ENCODE measurements around the gene NUTM2D.
"Not testable (repeated sequence)": the region's sequence is repeated elsewhere in the genome, so short reads cannot be mapped to it uniquely, and the experiment has no call there.

NUTM2D gene

DNA sequence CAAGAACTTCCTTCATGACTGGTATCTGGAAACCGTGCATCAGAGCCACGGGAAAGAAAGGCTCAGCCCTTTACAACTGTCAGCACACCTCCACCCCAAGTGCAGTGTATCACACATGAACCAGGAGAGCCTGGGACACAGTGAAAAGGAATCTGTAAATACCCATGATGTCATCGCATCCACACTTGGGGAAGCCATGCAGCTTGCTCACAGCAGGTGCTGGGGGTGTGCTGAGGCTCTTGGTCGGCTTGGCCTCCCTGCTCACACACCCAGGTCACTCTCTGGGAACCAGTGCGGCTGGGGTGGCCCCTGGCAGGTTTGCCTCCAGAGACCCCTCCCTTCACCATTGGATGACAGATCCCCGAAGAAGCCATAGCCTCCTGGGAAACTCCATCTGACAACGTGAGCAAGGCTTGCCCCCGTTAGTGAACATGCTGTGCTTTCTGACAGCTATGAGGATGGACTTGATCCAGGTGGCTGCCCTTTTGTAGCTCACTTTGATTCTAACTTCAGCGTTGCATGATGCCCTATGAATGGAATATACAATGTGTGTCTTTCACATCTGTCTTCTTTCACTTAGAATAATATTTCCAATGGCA, 12.1 kb downstream of the NUTM2D start:
- DNase-seq (ENCODE audit: low spot score) = not testable (repeated sequence)

DNA sequence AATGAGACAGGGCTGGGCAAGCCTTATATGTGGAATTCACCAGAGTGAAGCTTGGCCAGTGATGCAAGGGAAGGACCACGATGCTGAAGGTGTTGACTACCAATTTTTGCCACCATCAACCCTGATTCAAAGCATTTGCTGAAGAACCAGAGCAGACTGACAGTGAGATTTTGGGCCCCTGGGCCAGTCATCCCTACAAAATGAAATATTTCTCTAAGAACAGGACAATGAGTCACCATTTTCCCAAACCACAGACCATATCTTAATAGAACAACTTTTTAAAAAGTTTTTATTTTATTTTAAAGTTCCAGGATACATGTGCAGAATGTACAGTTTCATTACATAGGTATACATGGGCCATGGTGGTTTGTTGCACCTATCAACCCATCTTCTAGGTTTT, 16.5 kb downstream of the NUTM2D start:
- DNase-seq (ENCODE audit: low spot score) = not testable (repeated sequence)

DNA sequence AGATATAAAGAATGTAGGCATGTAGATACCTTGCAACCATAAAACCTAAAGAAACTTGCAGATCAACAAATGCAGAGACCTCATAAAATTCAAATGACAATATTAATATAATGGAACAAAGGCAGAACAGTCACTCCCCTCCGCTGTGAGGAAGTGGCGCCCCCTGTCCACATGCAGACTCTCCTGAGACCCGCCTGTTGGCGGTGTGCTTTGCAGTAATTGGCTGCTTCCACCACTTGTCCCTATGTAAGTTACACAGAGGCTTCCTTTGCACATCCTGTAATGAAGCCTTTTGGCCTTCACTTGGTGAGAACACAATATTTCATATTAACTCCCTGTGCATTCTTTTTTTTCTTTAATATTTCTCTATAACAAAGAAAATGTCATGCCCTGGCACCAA, 21.6 kb downstream of the NUTM2D start:
- DNase-seq (ENCODE audit: low spot score) = not testable (repeated sequence)

DNA sequence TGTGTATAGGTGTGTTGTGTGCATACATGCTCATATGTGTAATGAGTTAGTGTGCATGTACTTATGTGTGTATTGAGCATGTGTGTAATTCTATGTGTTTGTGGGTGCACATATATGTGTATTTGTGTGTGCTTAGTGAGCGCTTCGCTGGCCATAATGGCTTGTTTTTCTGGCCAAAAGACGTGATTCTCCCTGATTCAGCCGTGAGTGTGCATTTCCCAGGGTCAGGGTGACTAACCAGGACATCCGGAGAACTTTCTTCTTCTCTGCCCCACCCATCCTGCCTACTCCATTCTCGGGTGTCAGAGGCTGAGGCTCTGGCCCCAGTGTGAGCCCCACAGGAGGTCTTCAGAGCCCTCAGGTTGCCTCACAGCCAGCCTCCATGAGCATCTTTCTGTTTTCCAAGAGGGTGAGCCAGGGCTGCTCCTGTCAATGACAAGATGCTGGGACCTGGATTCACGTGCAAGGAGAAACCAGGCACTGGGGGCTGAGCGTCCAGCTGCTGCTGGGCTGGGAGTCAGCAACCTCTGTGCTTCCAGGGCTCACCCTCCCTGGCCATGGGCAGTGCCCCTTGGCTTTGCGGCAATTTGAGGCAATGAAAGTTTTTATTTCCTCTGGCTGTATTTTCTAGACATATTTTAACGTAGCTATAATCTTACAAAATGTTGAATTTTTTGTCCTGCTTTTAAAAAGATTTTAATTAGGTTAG, 25.8 kb downstream of the NUTM2D start:
- DNase-seq (ENCODE audit: low spot score) = not testable (repeated sequence)

DNA sequence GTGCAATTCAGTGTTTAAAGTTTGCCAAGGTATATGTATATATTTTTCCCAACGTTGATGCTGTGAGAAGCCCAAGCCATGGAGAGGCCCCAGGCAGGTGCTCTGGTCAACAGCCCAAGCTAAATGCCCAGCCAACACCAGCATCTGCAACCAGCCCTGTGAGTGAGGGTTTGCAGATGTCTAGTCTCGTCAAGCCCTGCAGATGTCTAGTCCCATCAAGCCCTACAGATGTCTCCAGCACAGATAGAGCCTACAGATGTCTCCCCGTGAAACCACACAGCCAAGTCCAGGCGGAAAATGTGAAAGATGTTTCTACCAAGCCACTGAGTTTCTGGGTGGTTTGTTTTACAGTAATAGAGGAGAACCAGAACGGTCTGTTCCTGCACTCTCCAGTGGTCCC, 26.7 kb downstream of the NUTM2D start:
- DNase-seq (ENCODE audit: low spot score) = not testable (repeated sequence)

DNA sequence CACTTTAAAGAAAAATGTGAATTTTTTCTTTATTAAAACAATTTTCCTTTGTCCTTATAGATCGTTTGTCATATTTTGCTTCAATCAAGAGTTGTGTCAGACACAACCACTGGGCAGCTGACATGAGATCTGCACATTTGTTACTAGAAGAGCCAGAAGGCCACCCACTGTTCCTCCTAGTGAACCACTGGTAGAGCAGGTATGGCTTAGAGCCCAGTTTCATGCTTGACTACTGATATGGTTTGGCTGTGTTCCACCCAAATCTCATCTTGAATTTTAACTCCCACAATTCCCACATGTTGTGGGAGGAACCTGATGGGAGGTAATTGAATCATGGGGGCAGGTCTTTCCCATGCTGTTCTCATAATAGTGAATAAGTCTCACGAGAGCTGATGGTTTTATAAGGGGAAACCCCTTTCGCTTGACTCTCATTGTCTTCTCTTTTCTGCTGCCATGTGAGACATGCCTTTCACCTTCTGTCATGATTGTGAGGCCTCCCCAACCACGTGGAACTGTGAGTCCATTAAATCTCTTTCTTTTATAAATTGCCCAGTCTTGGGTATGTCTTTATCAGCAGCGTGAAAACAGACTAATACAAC, 28.3 kb downstream of the NUTM2D start:
- not testable (repeated sequence) for DNase-seq (ENCODE audit: low spot score)

DNA sequence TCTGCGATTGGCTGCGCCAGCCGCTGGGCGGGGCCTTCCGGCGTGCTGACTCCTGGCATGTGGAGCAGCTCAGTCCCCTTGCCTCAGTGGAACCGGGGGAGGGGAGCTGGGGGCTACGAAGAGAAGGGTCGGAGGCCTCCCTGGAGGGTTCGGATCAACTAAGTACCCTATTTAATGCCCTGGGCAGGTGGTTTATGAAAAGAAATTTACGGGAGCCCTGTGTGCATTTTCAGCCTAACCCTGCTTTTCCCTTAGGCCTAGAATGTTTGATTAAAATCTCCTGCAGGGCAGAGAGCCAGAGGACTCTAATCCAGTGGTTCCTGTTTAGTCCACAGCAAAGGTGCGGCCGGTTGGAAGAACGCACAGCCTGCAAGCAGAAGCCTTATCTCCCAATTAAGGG, 33.8 kb downstream of the NUTM2D start:
- not testable (repeated sequence) for DNase-seq (ENCODE audit: low spot score)

DNA sequence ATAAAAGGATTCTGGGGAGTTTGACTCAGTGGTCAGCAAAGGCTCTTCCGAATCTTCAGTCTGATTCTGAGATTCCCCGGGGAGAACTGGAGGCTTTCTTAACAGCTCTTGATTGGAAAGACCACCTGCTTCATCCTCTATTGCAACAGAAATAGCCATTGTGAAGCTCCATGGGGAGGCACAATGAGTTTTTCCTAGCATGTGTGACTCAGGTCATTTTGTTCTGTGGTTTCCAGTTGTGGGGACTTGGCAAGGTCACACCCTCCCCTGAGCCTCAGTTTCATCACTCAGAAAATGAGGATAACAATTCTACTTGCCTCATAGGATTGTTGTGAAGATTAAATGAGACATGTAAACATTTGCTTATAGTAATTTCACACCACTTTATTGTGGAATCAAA, 38.7 kb downstream of the NUTM2D start:
- DNase-seq (ENCODE audit: low spot score) = not testable (repeated sequence)

DNA sequence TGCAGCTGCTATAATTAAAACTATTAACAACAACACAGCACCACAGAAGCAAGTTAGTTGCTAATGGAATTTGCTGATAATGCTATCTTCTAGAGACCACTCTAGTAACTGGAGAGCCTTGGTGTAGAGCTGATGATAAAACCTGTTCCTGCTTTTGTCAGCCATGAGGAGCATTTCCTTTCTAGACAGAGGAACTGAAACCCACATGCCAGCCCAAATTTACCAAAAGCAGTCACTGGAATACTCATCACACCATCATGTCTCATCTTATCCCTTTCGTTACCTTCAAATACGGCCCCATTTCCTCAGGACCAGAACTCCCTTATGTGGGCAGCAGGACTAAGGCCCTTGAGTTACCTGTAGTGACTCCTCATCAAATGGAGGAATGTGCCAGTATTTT, 40.9 kb downstream of the NUTM2D start:
- DNase-seq (ENCODE audit: low spot score) = not testable (repeated sequence)

DNA sequence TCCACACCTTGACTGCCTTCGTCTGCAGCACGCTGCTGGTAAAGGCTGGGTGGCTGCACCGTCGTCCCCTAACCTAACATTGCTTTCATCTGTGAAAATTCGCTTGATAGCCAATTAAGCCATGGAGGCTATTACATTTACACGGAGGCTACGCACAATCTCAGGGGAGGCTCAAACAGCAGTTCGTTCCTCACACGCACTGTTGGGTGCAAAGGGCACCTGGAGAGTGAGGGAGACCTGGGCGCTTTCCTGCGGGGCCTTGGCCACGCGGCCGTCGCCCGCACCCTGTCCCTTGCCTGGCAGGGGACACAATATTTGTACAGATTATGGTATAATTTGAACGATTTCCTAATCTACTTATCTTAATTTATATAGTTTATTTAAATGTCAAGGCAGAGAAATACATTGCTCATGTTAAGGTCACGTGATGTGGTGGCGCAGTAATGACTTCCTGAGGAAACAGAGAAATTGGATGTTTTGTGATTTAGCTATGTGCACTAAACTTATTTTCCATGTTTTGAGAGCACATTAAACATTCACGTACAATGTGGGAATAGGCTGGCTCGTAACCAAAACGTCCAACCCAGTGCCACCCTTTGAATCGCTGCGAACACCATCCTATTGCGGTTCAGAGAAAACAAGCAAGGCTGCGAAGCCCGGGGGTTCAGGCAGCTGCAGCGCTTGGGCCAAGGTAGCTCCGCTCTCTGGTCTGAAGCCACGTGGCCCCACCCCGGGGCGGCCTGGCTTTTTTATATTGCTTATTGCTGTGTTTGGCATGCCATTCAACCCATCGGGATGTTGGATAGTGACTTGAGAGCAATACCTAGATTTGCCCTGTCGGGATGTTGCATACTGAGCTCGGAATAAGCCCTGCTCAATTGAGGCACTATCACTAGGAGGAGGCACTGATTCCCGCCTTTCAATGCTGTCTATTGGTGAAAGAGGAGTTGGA, 50.2 kb downstream of the NUTM2D start:
- DNase-seq (ENCODE audit: low spot score) = not testable (repeated sequence)

DNA sequence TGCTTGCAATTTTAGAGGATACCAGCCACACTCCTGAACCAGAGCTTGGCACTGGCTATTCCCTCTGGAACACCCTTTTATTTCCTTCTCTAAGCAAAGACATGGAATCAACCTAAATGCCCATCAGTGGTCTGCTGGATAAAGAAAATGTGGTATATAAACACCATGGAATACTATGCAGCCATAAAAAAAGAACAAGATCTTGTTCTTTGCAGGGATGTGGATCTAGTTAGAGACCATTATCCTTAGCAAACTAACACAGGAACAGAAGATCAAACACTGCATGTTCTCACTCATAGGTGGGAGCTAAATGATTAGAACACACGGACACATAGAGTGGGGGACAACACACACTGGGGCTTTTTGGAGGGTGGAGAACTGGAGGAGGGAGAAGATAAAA, 56.4 kb downstream of the NUTM2D start:
- not testable (repeated sequence) for DNase-seq (ENCODE audit: low spot score)
